ENCODE results near the gene SETDB1.
"Not testable (repeated sequence)": the region's sequence is repeated elsewhere in the genome, so short reads cannot be mapped to it uniquely, and the experiment has no call there.

The SETDB1 gene

GRCh38 chr1:150888727-150889126 is 37.4 kb upstream of the SETDB1 start:
- Histone ChIP-seq H3K27ac (no peak overlapping the region), H3K27me3 (ENCODE audit: control insufficient read depth, insufficient read depth, low read length) (no peaks in the 10 kb centered on the region), H2AFZ (no peak overlapping the region), H3K9ac (no peak overlapping the region), H3K4me1 (no peaks in the 10 kb centered on the region), H3K9me3 (ENCODE audit: control insufficient read depth, low read length) (no peaks in the 10 kb centered on the region), H3K4me2 (ENCODE audit: low read length) (no peak overlapping the region), H3K4me3 (ENCODE audit: low read depth, low read length) (no peak overlapping the region), H3K79me2 (no peaks in the 10 kb centered on the region), H3K36me3 (ENCODE audit: control insufficient read depth, insufficient read depth, low read length) (no peaks in the 10 kb centered on the region)
- TF ChIP-seq CTCF (IDR thresholded peaks at IDR 0.05): no peak

GRCh38 chr1:150890033-150890416 is 36.1 kb upstream of the SETDB1 start:
- Histone ChIP-seq H3K9me3 (ENCODE audit: control insufficient read depth, low read length) (no peaks in the 10 kb centered on the region), H3K27me3 (ENCODE audit: control insufficient read depth, insufficient read depth, low read length) (no peaks in the 10 kb centered on the region), H3K79me2 (no peaks in the 10 kb centered on the region), H3K36me3 (ENCODE audit: control insufficient read depth, insufficient read depth, low read length) (no peaks in the 10 kb centered on the region), H3K4me1 (no peaks in the 10 kb centered on the region), H2AFZ (no peak overlapping the region), H3K27ac (no peak overlapping the region), H3K4me2 (ENCODE audit: low read length) (no peak overlapping the region), H3K9ac (no peak overlapping the region), H3K4me3 (ENCODE audit: low read depth, low read length) (no peak overlapping the region)
- TF ChIP-seq CTCF (IDR thresholded peaks at IDR 0.05): no peak

GRCh38 chr1:150893336-150893913 is 32.7 kb upstream of the SETDB1 start:
- no peaks in the 10 kb centered on the region for H3K79me2 ChIP-seq
- H3K9me3 ChIP-seq (ENCODE audit: control insufficient read depth, low read length): no peaks in the 10 kb centered on the region
- no peaks in the 10 kb centered on the region for H3K36me3 ChIP-seq (ENCODE audit: control insufficient read depth, insufficient read depth, low read length)
- no peak overlapping the region for H3K4me3 ChIP-seq (ENCODE audit: low read depth, low read length)
- no peaks in the 10 kb centered on the region for H3K27me3 ChIP-seq (ENCODE audit: control insufficient read depth, insufficient read depth, low read length)
- TF ChIP-seq CTCF (IDR thresholded peaks at IDR 0.05): no peak
- H3K4me1 ChIP-seq: no peaks in the 10 kb centered on the region
- no peak overlapping the region for H3K9ac ChIP-seq
- no peak overlapping the region for H2AFZ ChIP-seq
- no peak overlapping the region for H3K4me2 ChIP-seq (ENCODE audit: low read length)
- no peak overlapping the region for H3K27ac ChIP-seq

- H3K79me2 ChIP-seq: no peaks in the 10 kb centered on the region
- no peak overlapping the region for H3K9ac ChIP-seq
- H3K9me3 ChIP-seq (ENCODE audit: control insufficient read depth, low read length): no peaks in the 10 kb centered on the region
- H3K36me3 ChIP-seq (ENCODE audit: control insufficient read depth, insufficient read depth, low read length): no peaks in the 10 kb centered on the region
- no peak overlapping the region for H3K4me2 ChIP-seq (ENCODE audit: low read length)
- no peaks in the 10 kb centered on the region for H3K4me1 ChIP-seq
- no peak overlapping the region for H3K27ac ChIP-seq
- no peak for TF ChIP-seq CTCF (IDR thresholded peaks at IDR 0.05)
- H2AFZ ChIP-seq: no peak overlapping the region
- no peak overlapping the region for H3K4me3 ChIP-seq (ENCODE audit: low read depth, low read length)
- no peaks in the 10 kb centered on the region for H3K27me3 ChIP-seq (ENCODE audit: control insufficient read depth, insufficient read depth, low read length)
These were observed 30.5 kb upstream of the SETDB1 start for GRCh38 chr1:150895618-150896017.

- H3K27ac ChIP-seq; H3K79me2 ChIP-seq; H3K27me3 ChIP-seq (ENCODE audit: control insufficient read depth, insufficient read depth, low read length); H2AFZ ChIP-seq; H3K4me2 ChIP-seq (ENCODE audit: low read length); H3K9ac ChIP-seq; H3K4me1 ChIP-seq; H3K9me3 ChIP-seq (ENCODE audit: control insufficient read depth, low read length); H3K4me3 ChIP-seq (ENCODE audit: low read depth, low read length); H3K36me3 ChIP-seq (ENCODE audit: control insufficient read depth, insufficient read depth, low read length): not testable (repeated sequence)
These were observed 26.4 kb upstream of the SETDB1 start for GRCh38 chr1:150899795-150900194.
